Left cardiac atrium (tissue), 4 donors: ENCODE measurements around the gene SLC8A2. TPM values are rescaled to one million over a fixed set of nuclear protein-coding genes. Genes with fewer than 3 reads are reported as not detected.

Source experiments
- ATAC-seq, 2 donors: fragments of 200-7000 bp; cut with Tn5 transposase; one replicate each; pipeline ENCODE4 v1.9.1; 2020; ENCODE audit warnings: mild to moderate bottlenecking in 2 of 2, moderate library complexity in 2 of 2
- DNase-seq: peaks from one replicate; pipeline ENCODE4 v3.0.0-alpha.2; 2020
- intact Hi-C, 2 donors: fragments of 100-400 bp; cut with DNase I; formaldehyde crosslinking; loops; one replicate each; pipeline versions ENCODE4 v1.14.1 to v1.15.1; 2022 to 2023
- total RNA-seq, 2 donors: library from RNA; stranded (reverse); fragmentation: NEBNext Ultra II Directional; extraction: Animal tissue kit (Norgen Biotek cat#: 25700); gene quantifications; one replicate each; pipeline ENCODE4 v1.2.1, GENCODE V29; 2021
- donor health status: DM: no; HTN: yes; CAD: no.
- donor health status: DM: no; HTN: yes; CAD: no; lungs with severe emphysema.
- donor health status: DM: yes; HTN: yes; CAD: no.
- donor health status: Dilated cardiomyopathy.

The SLC8A2 gene
- total RNA-seq, 2 donors from 2014 or later, result 0.15 TPM; not detected in 1

DNA sequence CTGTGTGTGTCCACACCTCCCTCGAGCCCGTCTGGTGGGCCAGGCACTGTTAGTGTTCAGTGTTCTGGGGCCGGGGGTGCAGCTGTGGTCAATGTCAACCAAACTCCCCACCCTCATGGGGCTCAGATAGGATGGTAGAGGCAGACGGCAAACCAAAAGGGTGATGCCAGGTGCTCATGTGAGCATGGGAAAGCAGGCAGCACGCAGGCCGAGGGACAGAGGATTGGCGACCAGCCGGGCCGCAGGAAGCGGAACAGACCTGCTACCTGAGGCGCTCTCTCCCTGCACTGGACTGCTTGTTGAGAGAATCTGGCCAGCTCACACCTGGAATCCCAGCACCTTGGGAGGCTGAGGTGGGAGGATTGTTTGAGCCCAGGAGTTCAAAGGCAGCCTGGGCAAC is 93.4 kb downstream of the SLC8A2 start:
- DNase-seq (no peak), ATAC-seq (no peak)
- intact Hi-C loops, result no loop called here

Other genes starting within 250 kb of the SLC8A2 start
- gene BBC3, start 240.7 kb downstream of the SLC8A2 start, total RNA-seq, result 1 to 10 TPM; 2.9 to 4.1 TPM
- gene CCDC9, start 215.4 kb downstream of the SLC8A2 start, total RNA-seq, result 10 to 100 TPM; 21.4 to 28.7 TPM
- 10 to 100 TPM; 16.1 to 17.1 TPM for gene INAFM1, start 197.0 kb downstream of the SLC8A2 start, total RNA-seq
- gene C5AR1, start 162.0 kb downstream of the SLC8A2 start, total RNA-seq, result 10 to 100 TPM; 13.4 to 15.6 TPM
- gene C5AR2, start 139.7 kb downstream of the SLC8A2 start, total RNA-seq, result 1 to 10 TPM in 1 of 2 donors, under 1 TPM in 1; 0.81 to 2.4 TPM
- 1 to 10 TPM; 5.9 to 6.8 TPM for gene DHX34, start 122.6 kb downstream of the SLC8A2 start, total RNA-seq
- 1 to 10 TPM; 5.6 to 7.0 TPM for gene MEIS3, start 52.4 kb downstream of the SLC8A2 start, total RNA-seq
- gene KPTN, start 12.3 kb upstream of the SLC8A2 start, total RNA-seq, result 10 to 100 TPM in 1 of 2 donors, 1 to 10 TPM in 1; 6.9 to 10.5 TPM
- 100 to 1,000 TPM in 1 of 2 donors, 10 to 100 TPM in 1; 92.7 to 113 TPM for gene NAPA, start 43.2 kb upstream of the SLC8A2 start, total RNA-seq
- under 1 TPM; 0.13 to 0.21 TPM for gene ZNF541, start 101.3 kb upstream of the SLC8A2 start, total RNA-seq
- gene BICRA, start 137.2 kb upstream of the SLC8A2 start, total RNA-seq, result 10 to 100 TPM in 1 of 2 donors, 1 to 10 TPM in 1; 7.2 to 11.6 TPM
- gene EHD2, start 241.5 kb upstream of the SLC8A2 start, total RNA-seq, result 10 to 100 TPM; 91.1 to 98.8 TPM